Right ventricle myocardium superior (tissue), 1 donor: Measurements from ENCODE around the gene TMEM131L. TPM values are rescaled to one million over a fixed set of nuclear protein-coding genes. Genes with fewer than 3 reads are reported as not detected.
A peak's percentile ranks its signal among the peaks of the same experiment; 100 is the strongest.
"Not testable (repeated sequence)": the region's sequence is repeated elsewhere in the genome, so short reads cannot be mapped to it uniquely, and the experiment has no call there.

ENCODE experiments used
- ATAC-seq: fragments of 200-7000 bp; cut with Tn5 transposase; one replicate; pipeline ENCODE4 v1.9.1; 2020; ENCODE audit warnings: mild to moderate bottlenecking; ENCODE audit not compliant: poor library complexity
- DNase-seq: peaks from one replicate; pipeline ENCODE4 v3.0.0-alpha.2; 2020
- intact Hi-C: fragments of 100-400 bp; cut with DNase I; formaldehyde crosslinking; loops from one replicate; pipeline ENCODE4 v1.11.2; 2022
- total RNA-seq: library from RNA; stranded (reverse); fragmentation: NEBNext Ultra II Directional; extraction: Animal tissue kit (Norgen Biotek cat#: 25700); gene quantifications from one replicate; pipeline ENCODE4 v1.2.1, GENCODE V29; 2021
- donor health status: DM: no; HTN: yes; CAD: no; lungs with severe emphysema.

TMEM131L gene
- total RNA-seq, 1 donor from 2014 or later: 13.7 TPM

GRCh38 chr4:153548907-153549306 lies 82.7 kb downstream of the TMEM131L start:
- intact Hi-C loops, DNase-seq, ATAC-seq: not testable (repeated sequence)

- intact Hi-C loops: no loop called here
- DNase-seq (no peak), ATAC-seq (no peak)
Observed at GRCh38 chr4:153549405-153549804, 83.2 kb downstream of the TMEM131L start.

GRCh38 chr4:153553155-153553818 lies 87.1 kb downstream of the TMEM131L start:
- no peak for DNase-seq
- intact Hi-C loops: no loop called here
- ATAC-seq: peak; percentile 23

DNA sequence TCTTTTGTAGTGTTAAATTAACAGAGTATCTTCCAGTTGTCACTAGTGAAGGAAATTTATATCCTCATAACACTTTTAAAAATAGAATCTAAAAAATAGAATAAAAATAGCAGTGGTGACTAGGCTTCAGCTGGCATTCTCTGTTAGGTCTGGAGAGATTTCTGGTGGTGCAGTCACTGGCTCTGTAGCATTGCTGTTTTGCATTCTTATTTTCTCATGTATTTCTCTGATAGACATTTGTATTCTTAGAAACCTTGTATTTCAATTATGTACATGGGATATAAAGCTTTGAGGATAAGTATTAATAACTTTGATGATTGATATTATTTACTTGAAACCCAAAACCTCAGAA lies 87.6 kb downstream of the TMEM131L start:
- intact Hi-C loops: no loop called here
- ATAC-seq (peak; percentile 78), DNase-seq (no peak)

- DNase-seq (peak; percentile 91), ATAC-seq (peak; percentile 87)
- intact Hi-C loops: no loop called here
Observed at GRCh38 chr4:153555730-153556434, 89.7 kb downstream of the TMEM131L start.

- intact Hi-C loops: no loop called here
- DNase-seq (no peak), ATAC-seq (no peak)
Observed at GRCh38 chr4:153556435-153556815, 90.3 kb downstream of the TMEM131L start.

DNA sequence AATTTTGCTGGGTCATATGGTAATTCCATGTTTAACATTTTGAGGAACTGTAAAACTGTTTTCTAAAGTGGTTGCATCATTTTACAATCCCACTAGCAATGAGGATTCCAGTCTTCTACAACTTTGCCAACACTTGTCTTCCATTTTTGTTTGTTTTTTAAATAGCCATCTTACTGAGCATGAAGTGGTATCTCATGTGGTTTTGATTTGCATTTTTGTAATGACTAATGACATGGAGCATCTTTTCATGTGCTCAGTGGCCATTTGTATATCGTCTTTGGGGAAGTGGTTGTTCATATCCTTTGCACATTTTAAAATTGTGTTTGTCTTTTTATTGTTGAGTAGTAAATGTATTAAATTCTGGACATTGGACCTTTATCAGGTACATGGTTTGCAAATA lies 94.7 kb downstream of the TMEM131L start:
- ATAC-seq (no peak), DNase-seq (no peak)
- intact Hi-C loops: no loop called here

- DNase-seq (peak; percentile 50), ATAC-seq (peak; percentile 70)
- intact Hi-C loops: no loop called here
Observed at GRCh38 chr4:153564630-153565525, 98.7 kb downstream of the TMEM131L start.

DNA sequence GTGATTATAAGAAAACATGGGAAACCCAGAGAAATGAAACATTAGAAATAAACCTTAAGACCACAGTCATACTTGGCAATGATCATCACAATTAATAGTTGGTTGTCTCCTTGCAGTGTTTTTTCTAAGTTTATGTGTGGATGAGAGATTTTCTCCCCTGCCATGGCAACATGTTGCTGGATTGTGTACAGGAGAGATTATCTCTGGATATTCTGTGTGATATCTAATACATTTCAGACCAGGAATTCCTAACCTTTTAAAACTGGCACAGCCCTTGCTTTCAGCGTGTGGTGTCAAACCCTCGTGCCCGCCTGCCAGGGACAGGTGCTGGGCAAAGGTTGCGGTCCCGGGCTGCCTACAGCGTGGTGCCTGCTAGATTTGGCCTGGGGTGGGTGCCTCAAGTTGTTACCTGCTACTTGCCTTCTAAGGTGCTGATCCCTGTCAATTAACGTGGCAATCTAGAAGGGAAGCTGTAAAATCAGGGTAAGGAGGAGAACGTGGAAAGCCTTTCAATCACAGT lies 100.5 kb downstream of the TMEM131L start:
- DNase-seq (no peak), ATAC-seq (peak; percentile 51)
- intact Hi-C loops: no loop called here

- ATAC-seq, DNase-seq, intact Hi-C loops: not testable (repeated sequence)
Observed at GRCh38 chr4:153567660-153568059, 101.5 kb downstream of the TMEM131L start.

- no peak for DNase-seq
Observed at GRCh38 chr4:153570228-153570973, 104.2 kb downstream of the TMEM131L start.

GRCh38 chr4:153571006-153571545 lies 104.9 kb downstream of the TMEM131L start:
- intact Hi-C loops: loop anchor here (5.0 kb wide), 1 partner anchor 104 kb away; the partner anchor contains the start of gene TMEM131L
- ATAC-seq (no peak), DNase-seq (no peak)

More at GRCh38 chr4:153570228-153570973, 104.2 kb downstream of the TMEM131L start:
- intact Hi-C loops: loop anchor here (5.0 kb wide), 1 partner anchor 103 kb away; the partner anchor contains the start of gene TMEM131L
- ATAC-seq: no peak

GRCh38 chr4:153572609-153573008 lies 106.4 kb downstream of the TMEM131L start:
- intact Hi-C loops: loop anchor here (5.0 kb wide), 1 partner anchor 105 kb away; the partner anchor contains the start of gene TMEM131L
- DNase-seq (no peak), ATAC-seq (no peak)

DNA sequence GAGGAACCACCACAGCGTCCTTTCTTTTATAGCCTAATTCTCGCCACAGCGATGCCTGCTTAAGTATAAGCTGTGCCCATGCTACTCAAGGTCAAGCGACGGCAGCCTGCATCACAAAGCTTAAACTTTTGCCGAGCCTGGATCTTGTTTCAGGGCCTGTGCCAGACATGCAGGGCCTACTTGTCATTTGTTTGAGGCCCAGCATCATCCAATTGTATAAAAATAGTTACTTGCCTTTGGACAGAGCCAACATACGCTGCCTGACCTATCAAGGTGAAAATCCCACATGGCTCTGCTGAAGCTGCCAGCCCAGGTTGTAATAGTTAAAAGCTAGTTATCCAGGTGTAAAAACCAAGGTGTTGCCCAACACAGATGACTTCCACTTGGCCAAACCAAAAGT lies 107.1 kb downstream of the TMEM131L start:
- peak; percentile 71 for DNase-seq
- intact Hi-C loops: loop anchor here (5.0 kb wide), 1 partner anchor 106 kb away; the partner anchor contains the start of gene TMEM131L
- peak; percentile 90 for ATAC-seq

DNA sequence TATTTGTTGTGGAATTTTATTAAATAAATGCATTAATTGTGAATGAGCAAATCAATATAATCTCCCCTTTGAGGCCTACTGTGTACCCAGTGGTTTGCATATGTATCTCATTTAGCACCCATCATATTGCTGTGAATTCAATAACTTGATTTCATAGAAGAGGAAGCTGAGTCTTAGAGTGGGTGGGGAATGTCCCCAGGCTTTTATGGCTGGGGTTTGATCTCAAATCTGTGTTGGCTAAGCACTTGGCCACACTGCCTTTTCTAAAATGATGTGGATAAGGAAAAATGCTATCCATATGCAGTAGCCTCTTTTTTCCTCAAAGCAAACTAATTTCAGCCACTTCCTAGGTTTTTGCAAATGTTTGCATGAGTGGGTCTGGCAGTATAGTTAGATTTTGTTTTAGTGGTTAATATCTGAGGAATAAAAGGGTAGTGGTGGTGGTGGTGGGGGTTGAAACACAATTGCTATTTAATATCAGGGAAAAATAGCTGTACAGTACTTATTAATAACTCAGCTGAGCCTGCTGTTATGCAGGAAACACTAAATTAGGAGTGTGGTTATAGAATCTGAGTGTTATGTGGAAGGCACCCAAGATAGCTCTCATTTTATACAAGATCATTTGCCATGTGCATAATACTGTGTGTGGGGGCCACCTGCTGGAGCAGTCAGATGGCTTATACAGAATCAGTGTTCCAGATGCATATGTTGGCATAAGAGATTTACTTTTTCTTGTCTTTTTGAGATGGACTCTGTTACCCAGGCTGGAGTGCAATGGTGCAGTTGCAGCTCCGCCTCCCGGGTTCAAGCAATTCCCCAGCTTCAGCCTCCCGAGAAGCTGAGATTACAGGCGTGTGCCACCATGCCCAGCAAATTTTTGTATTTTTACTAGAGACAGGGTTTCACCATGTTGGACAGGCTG lies 108.0 kb downstream of the TMEM131L start:
- ATAC-seq (peak; percentile 90), DNase-seq (peak; percentile 81)
- intact Hi-C loops: loop anchor here (5.0 kb wide), 1 partner anchor 107 kb away; the partner anchor contains the start of gene TMEM131L

DNA sequence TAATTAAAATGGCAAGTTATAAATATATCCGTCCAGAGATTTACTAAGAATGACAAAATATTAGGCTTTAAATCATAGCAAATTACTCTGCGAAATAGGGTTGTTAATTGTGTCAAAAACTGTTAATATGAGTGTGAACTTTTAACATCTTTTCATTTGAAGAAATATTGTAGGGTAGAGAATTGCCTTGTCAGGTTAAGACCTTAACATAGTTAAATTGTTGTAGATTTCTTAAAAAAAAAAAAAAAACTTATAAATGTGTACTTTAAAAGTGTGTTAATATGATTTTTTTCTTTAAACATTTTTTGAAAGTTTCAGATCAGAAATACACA lies 110.2 kb downstream of the TMEM131L start:
- DNase-seq (no peak), ATAC-seq (no peak)

GRCh38 chr4:153577053-153577452 lies 110.9 kb downstream of the TMEM131L start:
- no peak for ATAC-seq
- intact Hi-C loops: loop anchor here (5.0 kb wide), 2 partner anchors 145 to 235 kb away; partner anchors contain the start of gene MND1
- no peak for DNase-seq

More for the DNA sequence above, 110.2 kb downstream of the TMEM131L start:
- intact Hi-C loops: loop anchor here (5.0 kb wide), 2 partner anchors 144 to 234 kb away; partner anchors contain the start of gene MND1
